Measurements from ENCODE around the gene MAP7D3. TPM values are rescaled to one million over a fixed set of nuclear protein-coding genes. Genes with fewer than 3 reads are reported as not detected.
A peak's percentile ranks its signal among the peaks of the same experiment; 100 is the strongest.

Gene MAP7D3
- total and polyA plus RNA-seq, 4 donors = 7.7 to 13.7 (median 8.7) TPM

DNA sequence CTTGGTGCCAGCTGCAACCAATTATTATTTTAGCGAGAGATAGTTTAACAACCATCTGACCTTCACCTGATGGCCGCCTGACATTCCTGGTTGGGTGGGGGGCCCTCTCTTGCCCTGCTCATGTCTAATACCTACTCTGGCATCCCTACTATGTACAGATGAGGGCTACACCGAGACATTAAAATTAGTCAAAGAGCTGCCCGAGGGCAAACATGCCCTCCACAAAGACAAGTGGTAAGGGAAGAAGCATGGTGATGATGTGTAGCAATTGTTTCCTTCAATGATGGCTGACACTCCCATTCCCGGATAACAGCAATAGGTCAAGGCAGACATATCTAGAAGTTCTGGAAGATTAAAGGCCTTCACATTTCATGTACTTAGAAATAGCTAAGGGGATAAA, 49.6 kb downstream of the MAP7D3 start:
- no peaks in the 10 kb centered on the region for H3K9me3 ChIP-seq (ENCODE audit: control insufficient read depth, insufficient read depth, low read length)
- DNase-seq (ENCODE audit: low read depth in 4 of 6, low spot score in 6 of 6) = no peak
- H3K4me1 ChIP-seq (ENCODE audit: control insufficient read depth, insufficient read depth, low read length) = peaks cover 10% of the 10 kb centered on the region
- 80% methylated on average over 1 of the region's 5 CpGs for WGBS (ENCODE audit: insufficient coverage)
- peaks cover 6% of the 10 kb centered on the region for H3K36me3 ChIP-seq (ENCODE audit: control insufficient read depth, insufficient read depth, low read length)
- H3K27me3 ChIP-seq (ENCODE audit: control insufficient read depth, insufficient read depth, low read length) = peaks cover 4% of the 10 kb centered on the region
- no peak overlapping the region for H3K4me3 ChIP-seq (ENCODE audit: low read depth, low read length)
- no peak overlapping the region for H3K27ac ChIP-seq (ENCODE audit: low read depth, low read length)

DNA sequence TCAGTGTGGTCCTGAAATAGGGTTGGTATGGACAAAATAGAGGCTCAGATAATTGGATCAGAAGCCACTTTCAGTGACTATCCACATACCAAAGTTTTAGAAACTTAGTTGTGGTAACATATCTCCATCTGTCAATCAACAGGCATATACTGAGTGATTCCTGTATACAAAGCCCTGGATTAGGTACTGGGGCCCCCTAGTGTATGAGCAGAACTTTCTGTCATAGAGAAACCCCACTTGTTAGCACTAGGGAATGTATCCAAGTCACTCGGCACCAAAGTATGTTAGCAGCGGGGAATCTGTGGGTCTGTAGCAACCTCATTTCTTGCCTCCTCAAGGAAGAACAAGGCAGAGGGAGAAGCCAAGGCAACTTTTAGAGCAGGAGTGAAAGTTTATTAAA, 50.7 kb downstream of the MAP7D3 start:
- H3K4me1 ChIP-seq (ENCODE audit: control insufficient read depth, insufficient read depth, low read length) = no peaks in the 10 kb centered on the region
- 82% methylated on average over 2 of the region's 2 CpGs for WGBS (ENCODE audit: insufficient coverage)
- no peaks in the 10 kb centered on the region for H3K9me3 ChIP-seq (ENCODE audit: control insufficient read depth, insufficient read depth, low read length)
- H3K27me3 ChIP-seq (ENCODE audit: control insufficient read depth, insufficient read depth, low read length) = no peaks in the 10 kb centered on the region
- DNase-seq (ENCODE audit: low read depth in 4 of 6, low spot score in 6 of 6) = peak in 1 of 6 donors; percentile 18
- H3K4me3 ChIP-seq (ENCODE audit: low read depth, low read length) = no peak overlapping the region
- no peaks in the 10 kb centered on the region for H3K36me3 ChIP-seq (ENCODE audit: control insufficient read depth, insufficient read depth, low read length)
- H3K27ac ChIP-seq (ENCODE audit: low read depth, low read length) = no peak overlapping the region

DNA sequence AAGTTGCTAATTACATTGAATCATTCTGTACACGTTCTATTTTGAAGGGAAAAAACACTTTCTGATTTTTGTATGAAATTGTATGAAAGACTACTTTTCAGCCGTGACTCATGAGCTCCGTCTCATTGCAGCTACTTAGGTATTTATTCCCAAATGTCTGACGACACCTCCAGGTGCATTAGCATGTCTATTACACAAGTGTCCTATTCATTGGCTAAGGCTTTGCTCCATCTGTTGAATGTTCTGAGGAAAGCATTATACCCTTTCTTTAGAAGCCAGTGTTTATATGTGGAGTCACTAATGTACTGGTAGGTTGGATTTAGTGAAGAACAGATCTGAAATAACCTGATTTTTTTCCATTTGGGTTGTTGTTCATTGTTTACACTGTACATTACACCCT, 51.8 kb downstream of the MAP7D3 start:
- Histone ChIP-seq H3K27ac (ENCODE audit: low read depth, low read length) (no peak overlapping the region), H3K4me1 (ENCODE audit: control insufficient read depth, insufficient read depth, low read length) (no peaks in the 10 kb centered on the region), H3K4me3 (ENCODE audit: low read depth, low read length) (no peak overlapping the region), H3K36me3 (ENCODE audit: control insufficient read depth, insufficient read depth, low read length) (no peaks in the 10 kb centered on the region), H3K27me3 (ENCODE audit: control insufficient read depth, insufficient read depth, low read length) (no peaks in the 10 kb centered on the region), H3K9me3 (ENCODE audit: control insufficient read depth, insufficient read depth, low read length) (no peaks in the 10 kb centered on the region)
- no CpG with 5 or more reads among the region's 4 CpGs for WGBS (ENCODE audit: insufficient coverage)
- DNase-seq (ENCODE audit: low read depth in 4 of 6, low spot score in 6 of 6) = peak in 1 of 6 donors; percentile 32

DNA sequence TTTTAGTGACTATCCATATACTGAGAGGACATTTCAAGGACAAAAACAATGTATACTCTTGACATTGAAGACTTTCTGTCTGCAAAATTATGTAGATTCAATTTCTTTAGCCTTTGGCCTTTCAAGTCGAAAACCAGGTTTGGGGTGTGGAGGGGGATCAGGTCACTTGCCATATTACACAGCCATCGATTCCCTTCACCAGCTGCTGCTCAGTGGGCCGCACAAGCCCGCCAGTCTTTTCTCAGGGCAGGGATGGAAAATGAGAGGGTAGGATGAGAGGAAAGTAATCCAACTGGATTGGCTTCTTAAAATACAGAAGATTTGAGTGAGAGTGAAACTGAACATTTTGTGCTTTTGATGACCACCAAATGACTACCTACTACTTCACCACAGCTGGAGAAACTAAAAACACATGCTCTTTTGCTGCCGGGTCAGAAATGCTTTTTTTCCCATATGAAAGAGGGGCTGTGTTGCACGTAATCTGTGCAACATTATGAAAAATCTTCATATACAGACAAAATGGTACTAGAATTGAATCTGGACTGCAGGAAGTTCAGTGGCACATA, 52.4 kb downstream of the MAP7D3 start:
- Histone ChIP-seq H3K36me3 (ENCODE audit: control insufficient read depth, insufficient read depth, low read length) (no peaks in the 10 kb centered on the region), H3K27ac (ENCODE audit: low read depth, low read length) (no peak overlapping the region), H3K4me1 (ENCODE audit: control insufficient read depth, insufficient read depth, low read length) (no peaks in the 10 kb centered on the region), H3K4me3 (ENCODE audit: low read depth, low read length) (no peak overlapping the region), H3K9me3 (ENCODE audit: control insufficient read depth, insufficient read depth, low read length) (no peaks in the 10 kb centered on the region), H3K27me3 (ENCODE audit: control insufficient read depth, insufficient read depth, low read length) (no peaks in the 10 kb centered on the region)
- no CpG with 5 or more reads among the region's 6 CpGs for WGBS (ENCODE audit: insufficient coverage)
- no peak for DNase-seq (ENCODE audit: low read depth in 4 of 6, low spot score in 6 of 6)

DNA sequence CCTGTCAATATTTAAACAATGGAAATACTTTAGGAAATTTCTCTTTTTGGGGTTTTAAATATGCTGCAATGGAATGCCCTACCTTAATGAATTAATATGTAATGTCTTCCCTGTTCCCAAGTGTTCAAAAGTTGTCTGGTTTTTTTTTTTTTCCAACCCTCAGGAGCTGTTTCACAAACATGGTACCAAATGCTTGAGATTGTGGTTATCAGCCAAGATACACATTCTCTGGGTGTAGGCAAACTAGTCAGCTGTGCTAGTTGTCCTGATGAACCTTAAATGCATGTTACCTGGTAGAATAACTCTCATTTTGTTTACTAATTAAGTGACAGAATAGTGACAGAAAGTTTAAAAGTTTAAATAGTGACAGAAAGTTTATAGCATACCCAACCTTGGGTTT, 53.2 kb downstream of the MAP7D3 start:
- Histone ChIP-seq H3K27me3 (ENCODE audit: control insufficient read depth, insufficient read depth, low read length) (peaks cover 2% of the 10 kb centered on the region), H3K9me3 (ENCODE audit: control insufficient read depth, insufficient read depth, low read length) (no peaks in the 10 kb centered on the region), H3K36me3 (ENCODE audit: control insufficient read depth, insufficient read depth, low read length) (no peaks in the 10 kb centered on the region), H3K27ac (ENCODE audit: low read depth, low read length) (no peak overlapping the region), H3K4me1 (ENCODE audit: control insufficient read depth, insufficient read depth, low read length) (no peaks in the 10 kb centered on the region), H3K4me3 (ENCODE audit: low read depth, low read length) (no peak overlapping the region)
- no peak for DNase-seq (ENCODE audit: low read depth in 4 of 6, low spot score in 6 of 6)

DNA sequence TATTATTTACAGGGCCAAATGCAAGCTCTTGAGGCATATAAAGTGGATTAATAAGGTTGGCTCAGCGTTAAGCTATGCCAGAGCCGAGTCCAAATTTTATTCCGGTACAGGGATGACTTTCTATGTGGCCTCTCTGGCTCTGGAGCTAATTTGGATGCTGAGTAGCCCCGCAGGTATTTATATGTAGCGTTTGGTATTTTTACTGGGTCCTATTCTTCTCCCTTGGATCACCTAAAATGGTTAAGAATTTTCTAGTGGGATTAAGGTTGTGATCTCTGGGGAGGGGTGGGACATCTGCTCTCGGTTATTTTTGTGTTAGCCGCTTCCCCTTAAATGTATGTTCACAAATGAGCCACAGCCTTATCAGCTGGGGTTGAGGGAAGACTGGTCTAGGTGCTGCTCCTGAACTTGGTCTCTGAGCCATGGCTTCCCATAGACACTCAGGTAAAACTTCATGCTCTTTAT, 54.5 kb downstream of the MAP7D3 start:
- Histone ChIP-seq H3K4me3 (ENCODE audit: low read depth, low read length) (no peak overlapping the region), H3K27me3 (ENCODE audit: control insufficient read depth, insufficient read depth, low read length) (peaks cover 2% of the 10 kb centered on the region), H3K9me3 (ENCODE audit: control insufficient read depth, insufficient read depth, low read length) (no peaks in the 10 kb centered on the region), H3K27ac (ENCODE audit: low read depth, low read length) (no peak overlapping the region), H3K4me1 (ENCODE audit: control insufficient read depth, insufficient read depth, low read length) (no peaks in the 10 kb centered on the region), H3K36me3 (ENCODE audit: control insufficient read depth, insufficient read depth, low read length) (no peaks in the 10 kb centered on the region)
- 68% methylated on average over 5 of the region's 7 CpGs for WGBS (ENCODE audit: insufficient coverage)
- no peak for DNase-seq (ENCODE audit: low read depth in 4 of 6, low spot score in 6 of 6)

DNA sequence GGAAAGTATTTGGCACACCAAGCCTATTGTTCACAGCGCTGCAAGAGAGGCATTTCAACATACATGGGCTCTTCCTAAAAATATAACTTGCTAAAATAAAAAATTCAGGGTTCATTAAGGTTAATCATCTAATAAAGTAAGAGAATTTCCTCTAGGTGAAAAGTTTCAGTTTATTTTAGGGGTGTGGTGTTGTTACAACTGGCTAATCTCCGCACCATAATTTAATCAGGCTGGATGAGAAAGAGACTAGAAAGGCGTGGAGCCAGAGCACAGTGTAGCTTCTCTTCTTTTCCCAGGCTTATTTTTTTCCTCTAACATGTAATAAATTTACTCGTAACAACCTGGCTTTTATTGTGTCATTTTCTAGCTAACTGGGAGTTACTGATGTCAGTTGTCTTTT, 56.0 kb downstream of the MAP7D3 start:
- DNase-seq (ENCODE audit: low read depth in 4 of 6, low spot score in 6 of 6) = no peak
- no peaks in the 10 kb centered on the region for H3K4me1 ChIP-seq (ENCODE audit: control insufficient read depth, insufficient read depth, low read length)
- H3K27me3 ChIP-seq (ENCODE audit: control insufficient read depth, insufficient read depth, low read length) = peaks cover 2% of the 10 kb centered on the region
- H3K9me3 ChIP-seq (ENCODE audit: control insufficient read depth, insufficient read depth, low read length) = no peaks in the 10 kb centered on the region
- H3K4me3 ChIP-seq (ENCODE audit: low read depth, low read length) = no peak overlapping the region
- no peaks in the 10 kb centered on the region for H3K36me3 ChIP-seq (ENCODE audit: control insufficient read depth, insufficient read depth, low read length)
- H3K27ac ChIP-seq (ENCODE audit: low read depth, low read length) = no peak overlapping the region
- WGBS (ENCODE audit: insufficient coverage) = no CpG with 5 or more reads among the region's 4 CpGs

DNA sequence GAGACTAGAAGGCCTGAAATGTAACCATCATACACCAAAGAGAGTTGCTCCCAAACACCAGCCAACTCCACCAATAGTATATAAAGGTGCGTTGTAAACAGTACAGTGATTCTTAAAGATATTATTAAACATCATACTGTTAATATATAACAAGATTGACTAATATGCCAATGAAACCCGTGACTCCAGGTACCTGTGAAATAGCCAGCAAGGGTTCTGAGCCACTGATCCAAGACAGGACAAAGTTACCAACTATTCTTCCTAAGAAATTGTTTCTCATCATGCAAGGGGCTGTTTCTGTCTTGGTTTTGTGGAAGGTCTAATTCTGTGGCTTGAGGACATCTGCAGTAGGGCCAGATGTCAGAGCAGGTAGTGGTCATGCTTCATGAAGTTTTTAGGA, 56.7 kb downstream of the MAP7D3 start:
- H3K4me3 ChIP-seq (ENCODE audit: low read depth, low read length) = no peak overlapping the region
- no peaks in the 10 kb centered on the region for H3K36me3 ChIP-seq (ENCODE audit: control insufficient read depth, insufficient read depth, low read length)
- H3K9me3 ChIP-seq (ENCODE audit: control insufficient read depth, insufficient read depth, low read length) = no peaks in the 10 kb centered on the region
- no peak overlapping the region for H3K27ac ChIP-seq (ENCODE audit: low read depth, low read length)
- no peak for DNase-seq (ENCODE audit: low read depth in 4 of 6, low spot score in 6 of 6)
- peaks cover 2% of the 10 kb centered on the region for H3K27me3 ChIP-seq (ENCODE audit: control insufficient read depth, insufficient read depth, low read length)
- WGBS (ENCODE audit: insufficient coverage) = no CpG with 5 or more reads among the region's 2 CpGs
- no peaks in the 10 kb centered on the region for H3K4me1 ChIP-seq (ENCODE audit: control insufficient read depth, insufficient read depth, low read length)

DNA sequence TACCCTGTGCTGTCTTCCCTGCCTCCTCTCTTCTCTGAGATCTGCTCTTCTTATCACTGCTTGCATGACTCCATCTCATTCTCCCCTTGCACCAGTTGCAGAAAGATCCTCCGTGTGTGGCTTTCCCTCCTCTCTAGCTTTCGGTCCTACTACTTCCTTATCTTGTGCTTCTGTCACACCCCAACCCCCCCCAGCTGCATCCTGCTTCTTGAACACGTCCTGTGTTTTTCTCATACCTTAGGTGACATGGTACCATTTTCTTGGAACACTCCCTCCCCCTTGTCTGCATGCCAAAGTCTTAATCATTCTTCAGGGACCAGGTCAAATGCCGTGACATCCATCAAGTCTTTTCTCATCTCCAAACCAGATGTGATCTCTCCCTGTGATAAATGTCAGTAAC, 57.4 kb downstream of the MAP7D3 start:
- H3K36me3 ChIP-seq (ENCODE audit: control insufficient read depth, insufficient read depth, low read length) = no peaks in the 10 kb centered on the region
- H3K4me3 ChIP-seq (ENCODE audit: low read depth, low read length) = no peak overlapping the region
- no peak overlapping the region for H3K27ac ChIP-seq (ENCODE audit: low read depth, low read length)
- H3K27me3 ChIP-seq (ENCODE audit: control insufficient read depth, insufficient read depth, low read length) = peaks cover 2% of the 10 kb centered on the region
- DNase-seq (ENCODE audit: low read depth in 4 of 6, low spot score in 6 of 6) = no peak
- no peaks in the 10 kb centered on the region for H3K9me3 ChIP-seq (ENCODE audit: control insufficient read depth, insufficient read depth, low read length)
- 62% methylated on average over 3 of the region's 4 CpGs for WGBS (ENCODE audit: insufficient coverage)
- no peaks in the 10 kb centered on the region for H3K4me1 ChIP-seq (ENCODE audit: control insufficient read depth, insufficient read depth, low read length)

DNA sequence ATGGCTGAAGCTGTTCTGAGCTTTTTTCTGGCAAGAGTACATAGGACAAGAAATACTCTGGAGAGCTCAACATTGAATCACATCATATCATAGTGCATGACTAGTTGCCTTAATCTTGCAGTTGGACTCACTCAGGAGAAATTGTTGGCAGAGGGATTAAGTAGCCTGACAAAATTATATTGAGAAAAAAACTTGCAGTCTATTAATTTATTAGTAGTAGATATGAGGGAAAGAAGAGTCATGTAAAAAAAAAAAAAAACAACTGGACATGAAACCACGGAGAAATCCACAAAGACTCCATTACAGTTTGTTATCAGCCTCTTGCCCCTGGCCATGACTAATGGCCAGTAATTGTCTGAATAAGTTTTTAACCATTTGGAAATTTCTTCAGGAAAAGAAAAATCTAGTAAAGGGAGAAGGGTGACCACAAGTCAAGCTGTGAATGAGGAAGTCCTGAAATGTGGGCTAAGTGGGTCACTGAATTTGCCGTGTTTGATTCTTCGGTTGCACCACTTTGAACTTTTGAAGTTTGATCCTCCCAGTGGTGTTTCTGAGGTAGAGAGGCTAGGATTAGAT, 58.3 kb downstream of the MAP7D3 start:
- DNase-seq (ENCODE audit: low read depth in 4 of 6, low spot score in 6 of 6) = no peak
- H3K9me3 ChIP-seq (ENCODE audit: control insufficient read depth, insufficient read depth, low read length) = no peaks in the 10 kb centered on the region
- no peak overlapping the region for H3K4me3 ChIP-seq (ENCODE audit: low read depth, low read length)
- WGBS (ENCODE audit: insufficient coverage) = 87% methylated on average over 2 of the region's 3 CpGs
- no peak overlapping the region for H3K27ac ChIP-seq (ENCODE audit: low read depth, low read length)
- H3K36me3 ChIP-seq (ENCODE audit: control insufficient read depth, insufficient read depth, low read length) = no peaks in the 10 kb centered on the region
- H3K27me3 ChIP-seq (ENCODE audit: control insufficient read depth, insufficient read depth, low read length) = peaks cover 2% of the 10 kb centered on the region
- no peaks in the 10 kb centered on the region for H3K4me1 ChIP-seq (ENCODE audit: control insufficient read depth, insufficient read depth, low read length)

Data from spinal cord (tissue), 10 donors.